Dermis lymphatic vessel endothelial cell (primary cell): ENCODE data around the gene LRRC30. TPM values are rescaled to one million over a fixed set of nuclear protein-coding genes. Genes with fewer than 3 reads are reported as not detected.

Source experiments
- total RNA-seq: library from RNA; depleted of rRNA; stranded (reverse); fragments of >200 nt; gene quantifications from 2 replicates; pipeline ENCODE4 v1.2.1, GENCODE V29; 2014

LRRC30 gene
- total RNA-seq: not detected in 2 replicates

GRCh38 chr18:7230626-7231349 lies at the start of gene LRRC30:
TSS of gene LRRC30 (plus strand) at chr18:7231089. CDS start at chr18:7231139, 50 bp downstream.

Other genes with a start within 250 kb of the LRRC30 start
- 0.09 and 0.22 TPM in 2 replicates for gene LAMA1, start 113.3 kb upstream of the LRRC30 start, total RNA-seq